HEK293 (cell line): ENCODE measurements around the gene CNEP1R1.

Source experiments
- CTCF ChIA-PET: fragments of 350-600 bp; formaldehyde crosslinking; extraction: SDS; loops from one replicate; lab custom pipeline; 2021; ENCODE audit warnings: antibody characterized with exemption; lab: Yijun Ruan, JAX
- POLR2A ChIA-PET: fragments of 300-600 bp; formaldehyde crosslinking; extraction: SDS; loops from one replicate; lab custom pipeline; 2020; ENCODE audit warnings: antibody characterized with exemption, inconsistent platforms; lab: Yijun Ruan, JAX
- H3K27ac ChIP-seq: fragments of 200-500 bp; sonication (Bioruptor generic); 2 replicates; pipeline ENCODE4 v1.5.1; 2014; ENCODE audit warnings: low read depth, low read length, control low read depth, inconsistent platforms; ENCODE audit errors: extremely low read depth
- H3K36me3 ChIP-seq, 2 experiments: fragments of 200-500 bp in 1 of 2; sonication (Bioruptor generic) in 1 of 2; 1 replicate in 1 of 2; 2 replicates in 1 of 2; pipeline ENCODE4 v1.5.1; 2014 to 2017; ENCODE audit warnings: inconsistent platforms in 2 of 2, low read length in 2 of 2; ENCODE audit not compliant: control insufficient read depth in 2 of 2, insufficient read depth in 1 of 2
- H3K4me1 ChIP-seq: fragments of 200-500 bp; sonication (Bioruptor generic); 2 replicates; pipeline ENCODE4 v1.5.1; 2014; ENCODE audit warnings: mild to moderate bottlenecking, low read length, inconsistent platforms; ENCODE audit not compliant: control insufficient read depth, insufficient read depth
- H3K4me3 ChIP-seq: 2 replicates; pipeline ENCODE4 v1.5.1; 2011; ENCODE audit warnings: low read depth, mild to moderate bottlenecking, control low read depth, low read length, moderate library complexity
- H3K9me3 ChIP-seq: fragments of 200-500 bp; sonication (Bioruptor generic); 2 replicates; pipeline ENCODE4 v1.5.1; 2014; ENCODE audit warnings: low read depth, low read length, inconsistent platforms; ENCODE audit not compliant: control insufficient read depth, insufficient read depth
- KLF8 ChIP-seq: fragments of 450-650 bp; formaldehyde crosslinking; IDR thresholded peaks from 2 replicates; pipeline ENCODE4 v1.5.1; 2016; ENCODE audit warnings: missing biosample characterization, missing genetic modification characterization
- ZBTB1 ChIP-seq: fragments of 450-650 bp; formaldehyde crosslinking; IDR thresholded peaks from 2 replicates; pipeline ENCODE4 v1.5.1; 2016; ENCODE audit warnings: missing biosample characterization, missing genetic modification characterization
- ZFP37 ChIP-seq: fragments of 450-650 bp; formaldehyde crosslinking; IDR thresholded peaks from 2 replicates; pipeline ENCODE4 v1.5.1; 2016; ENCODE audit warnings: missing biosample characterization, missing genetic modification characterization
- ZNF169 ChIP-seq: fragments of 450-650 bp; formaldehyde crosslinking; IDR thresholded peaks from 2 replicates; pipeline ENCODE4 v1.5.1; 2016; ENCODE audit warnings: missing biosample characterization, missing genetic modification characterization
- ZNF202 ChIP-seq: fragments of 450-650 bp; formaldehyde crosslinking; IDR thresholded peaks from 2 replicates; pipeline ENCODE4 v1.5.1; 2016; ENCODE audit warnings: missing biosample characterization, missing genetic modification characterization, borderline replicate concordance
- ZNF266 ChIP-seq: fragments of 450-650 bp; formaldehyde crosslinking; IDR thresholded peaks from 2 replicates; pipeline ENCODE4 v1.5.1; 2016; ENCODE audit warnings: missing biosample characterization, missing genetic modification characterization, low read depth
- ZNF274 ChIP-seq, 2 experiments: fragments of 200-500 bp in 1 of 2; fragments of 450-650 bp in 1 of 2; sonication (Bioruptor generic) in 1 of 2; formaldehyde crosslinking in 1 of 2; IDR thresholded peaks; 2 replicates each; pipeline versions ENCODE4 v1.5.1 to v1.6.1; 2014 to 2016; ENCODE audit warnings: borderline replicate concordance in 1 of 2, inconsistent platforms in 1 of 2, low read length in 1 of 2, missing biosample characterization in 1 of 2, missing genetic modification characterization in 1 of 2
- ZNF37A ChIP-seq: fragments of 450-650 bp; IDR thresholded peaks from 2 replicates; pipeline ENCODE4 v1.5.1; 2018; ENCODE audit warnings: missing biosample characterization, missing genetic modification characterization
- ZNF48 ChIP-seq: fragments of 450-650 bp; formaldehyde crosslinking; IDR thresholded peaks from 2 replicates; pipeline ENCODE4 v1.5.1; 2016; ENCODE audit warnings: missing biosample characterization, missing genetic modification characterization
- ZNF510 ChIP-seq: fragments of 450-650 bp; formaldehyde crosslinking; IDR thresholded peaks from 2 replicates; pipeline ENCODE4 v1.5.1; 2018; ENCODE audit warnings: mild to moderate bottlenecking, missing genetic modification characterization, missing biosample characterization; ENCODE audit not compliant: insufficient replicate concordance
- ZNF560 ChIP-seq: fragments of 450-650 bp; formaldehyde crosslinking; IDR thresholded peaks from 2 replicates; pipeline ENCODE4 v1.5.1; 2017; ENCODE audit warnings: missing biosample characterization, missing genetic modification characterization, borderline replicate concordance
- ZNF600 ChIP-seq: fragments of 450-650 bp; formaldehyde crosslinking; IDR thresholded peaks from 2 replicates; pipeline ENCODE4 v1.5.1; 2016; ENCODE audit warnings: missing biosample characterization, missing genetic modification characterization
- ZSCAN30 ChIP-seq: fragments of 450-650 bp; IDR thresholded peaks from 2 replicates; pipeline ENCODE4 v1.5.1; 2018; ENCODE audit warnings: missing biosample characterization, mild to moderate bottlenecking, missing genetic modification characterization, moderate library complexity
- TF ChIP-seq, protein P1 (sequence below): sonication (generic); formaldehyde crosslinking; IDR thresholded peaks from 2 replicates; pipeline ENCODE4 v1.8.1; 2022; ENCODE audit warnings: mild to moderate bottlenecking, moderate library complexity, missing genetic modification reagents
- TF ChIP-seq, protein P2 (sequence below): fragments of 450-650 bp; formaldehyde crosslinking; IDR thresholded peaks from 2 replicates; pipeline ENCODE4 v1.5.1; 2016; ENCODE audit warnings: missing biosample characterization, missing genetic modification characterization
- TF ChIP-seq, protein P3 (sequence below): fragments of 450-650 bp; formaldehyde crosslinking; IDR thresholded peaks from 2 replicates; pipeline ENCODE4 v1.5.1; 2016; ENCODE audit warnings: missing biosample characterization, missing genetic modification characterization, low read depth
- TF ChIP-seq, protein P4 (sequence below): fragments of 450-650 bp; formaldehyde crosslinking; IDR thresholded peaks from 2 replicates; pipeline ENCODE4 v1.5.1; 2016; ENCODE audit warnings: missing biosample characterization, missing genetic modification characterization

CNEP1R1 gene

DNA sequence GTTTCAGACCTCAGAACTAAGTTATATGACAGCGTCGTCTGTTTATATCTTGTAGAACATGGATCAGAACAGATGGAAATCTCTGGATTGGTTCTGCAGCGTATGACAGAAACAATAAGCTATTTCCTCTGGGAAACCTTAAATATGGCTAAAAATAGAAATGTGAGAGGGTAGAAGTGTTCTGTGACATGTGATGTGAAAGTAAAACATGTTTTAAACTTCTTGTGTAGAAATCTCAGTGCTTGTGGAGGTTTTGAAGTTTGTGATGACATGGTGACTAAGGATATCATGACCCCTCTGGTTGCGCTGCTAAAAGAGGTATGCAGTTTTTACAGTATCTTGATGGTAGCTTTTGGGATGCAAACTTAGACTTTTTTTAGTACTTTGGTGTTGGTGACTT lies 43.5 kb downstream of the CNEP1R1 start:
- POLR2A ChIA-PET, result interaction anchor here (1.1 kb wide), 1 partner anchor 134 kb away, joined by 3 read pairs; no protein-coding TSS in a partner anchor
- TF ChIP-seq, protein P1, sequence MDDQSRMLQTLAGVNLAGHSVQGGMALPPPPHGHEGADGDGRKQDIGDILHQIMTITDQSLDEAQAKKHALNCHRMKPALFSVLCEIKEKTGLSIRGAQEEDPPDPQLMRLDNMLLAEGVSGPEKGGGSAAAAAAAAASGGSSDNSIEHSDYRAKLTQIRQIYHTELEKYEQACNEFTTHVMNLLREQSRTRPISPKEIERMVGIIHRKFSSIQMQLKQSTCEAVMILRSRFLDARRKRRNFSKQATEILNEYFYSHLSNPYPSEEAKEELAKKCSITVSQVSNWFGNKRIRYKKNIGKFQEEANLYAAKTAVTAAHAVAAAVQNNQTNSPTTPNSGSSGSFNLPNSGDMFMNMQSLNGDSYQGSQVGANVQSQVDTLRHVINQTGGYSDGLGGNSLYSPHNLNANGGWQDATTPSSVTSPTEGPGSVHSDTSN (CRISPR knock-in tag), result no peak
- TF ChIP-seq ZNF37A (tag by site-specific recombination) (no peak), ZNF202 (tag by site-specific recombination) (no peak), ZNF274 (IDR thresholded peaks at IDR 0.05; ENCODE audit: low read length) (no peak), ZNF274 (tag by site-specific recombination; IDR thresholded peaks at IDR 0.05; ENCODE audit: borderline replicate concordance) (no peak), ZNF560 (tag by site-specific recombination) (no peak), ZNF510 (tag by site-specific recombination) (no peak), ZNF600 (tag by site-specific recombination) (no peak), ZNF266 (no peak), ZNF169 (tag by site-specific recombination) (no peak), ZSCAN30 (tag by site-specific recombination) (no peak), ZBTB1 (tag by site-specific recombination) (no peak)
- TF ChIP-seq, protein P2, sequence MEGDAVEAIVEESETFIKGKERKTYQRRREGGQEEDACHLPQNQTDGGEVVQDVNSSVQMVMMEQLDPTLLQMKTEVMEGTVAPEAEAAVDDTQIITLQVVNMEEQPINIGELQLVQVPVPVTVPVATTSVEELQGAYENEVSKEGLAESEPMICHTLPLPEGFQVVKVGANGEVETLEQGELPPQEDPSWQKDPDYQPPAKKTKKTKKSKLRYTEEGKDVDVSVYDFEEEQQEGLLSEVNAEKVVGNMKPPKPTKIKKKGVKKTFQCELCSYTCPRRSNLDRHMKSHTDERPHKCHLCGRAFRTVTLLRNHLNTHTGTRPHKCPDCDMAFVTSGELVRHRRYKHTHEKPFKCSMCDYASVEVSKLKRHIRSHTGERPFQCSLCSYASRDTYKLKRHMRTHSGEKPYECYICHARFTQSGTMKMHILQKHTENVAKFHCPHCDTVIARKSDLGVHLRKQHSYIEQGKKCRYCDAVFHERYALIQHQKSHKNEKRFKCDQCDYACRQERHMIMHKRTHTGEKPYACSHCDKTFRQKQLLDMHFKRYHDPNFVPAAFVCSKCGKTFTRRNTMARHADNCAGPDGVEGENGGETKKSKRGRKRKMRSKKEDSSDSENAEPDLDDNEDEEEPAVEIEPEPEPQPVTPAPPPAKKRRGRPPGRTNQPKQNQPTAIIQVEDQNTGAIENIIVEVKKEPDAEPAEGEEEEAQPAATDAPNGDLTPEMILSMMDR, result no peak
- TF ChIP-seq, protein P3, sequence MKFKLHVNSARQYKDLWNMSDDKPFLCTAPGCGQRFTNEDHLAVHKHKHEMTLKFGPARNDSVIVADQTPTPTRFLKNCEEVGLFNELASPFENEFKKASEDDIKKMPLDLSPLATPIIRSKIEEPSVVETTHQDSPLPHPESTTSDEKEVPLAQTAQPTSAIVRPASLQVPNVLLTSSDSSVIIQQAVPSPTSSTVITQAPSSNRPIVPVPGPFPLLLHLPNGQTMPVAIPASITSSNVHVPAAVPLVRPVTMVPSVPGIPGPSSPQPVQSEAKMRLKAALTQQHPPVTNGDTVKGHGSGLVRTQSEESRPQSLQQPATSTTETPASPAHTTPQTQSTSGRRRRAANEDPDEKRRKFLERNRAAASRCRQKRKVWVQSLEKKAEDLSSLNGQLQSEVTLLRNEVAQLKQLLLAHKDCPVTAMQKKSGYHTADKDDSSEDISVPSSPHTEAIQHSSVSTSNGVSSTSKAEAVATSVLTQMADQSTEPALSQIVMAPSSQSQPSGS (tag by site-specific recombination), result no peak
- Histone ChIP-seq H3K27ac (no peak overlapping the region), H3K4me3 (no peak overlapping the region), H3K4me1 (no peaks in the 10 kb centered on the region), H3K9me3 (no peaks in the 10 kb centered on the region), H3K36me3 (peaks cover 7 to 53% of the 10 kb centered on the region in 2 experiments)
- CTCF ChIA-PET, result interaction anchor here (0.6 to 5.0 kb wide), 4 partner anchors 10 to 286 kb away, joined by 4 to 70 read pairs (median 14); partner anchors contain the start of gene CNEP1R1

DNA sequence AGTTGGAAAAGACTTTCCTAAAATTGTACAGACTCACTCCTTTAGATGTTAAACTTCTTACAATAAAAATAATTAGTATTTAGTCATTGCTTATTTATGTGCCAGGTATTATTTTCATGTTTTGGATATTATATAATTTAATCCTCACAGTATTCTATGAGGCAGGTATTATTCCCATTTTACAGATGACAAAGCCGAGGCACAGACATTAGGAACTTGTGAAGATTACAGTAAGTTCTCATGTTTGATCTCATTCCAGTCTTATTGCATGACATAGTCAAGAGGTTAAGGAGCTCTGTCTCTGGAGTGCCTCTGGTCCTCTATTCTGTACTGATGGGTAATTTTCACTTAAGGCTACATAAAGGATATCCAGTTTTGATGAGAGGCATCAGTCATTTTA lies 44.0 kb downstream of the CNEP1R1 start:
- CTCF ChIA-PET, result interaction anchor here (0.6 to 5.0 kb wide), 5 partner anchors 9 to 286 kb away, joined by 3 to 70 read pairs (median 11); partner anchors contain the start of gene CNEP1R1
- Histone ChIP-seq H3K4me3 (no peak overlapping the region), H3K9me3 (no peaks in the 10 kb centered on the region)
- TF ChIP-seq ZFP37 (tag by site-specific recombination) (no peak), ZNF48 (tag by site-specific recombination) (no peak), ZNF510 (tag by site-specific recombination) (no peak), KLF8 (no peak)
- TF ChIP-seq, protein P4, sequence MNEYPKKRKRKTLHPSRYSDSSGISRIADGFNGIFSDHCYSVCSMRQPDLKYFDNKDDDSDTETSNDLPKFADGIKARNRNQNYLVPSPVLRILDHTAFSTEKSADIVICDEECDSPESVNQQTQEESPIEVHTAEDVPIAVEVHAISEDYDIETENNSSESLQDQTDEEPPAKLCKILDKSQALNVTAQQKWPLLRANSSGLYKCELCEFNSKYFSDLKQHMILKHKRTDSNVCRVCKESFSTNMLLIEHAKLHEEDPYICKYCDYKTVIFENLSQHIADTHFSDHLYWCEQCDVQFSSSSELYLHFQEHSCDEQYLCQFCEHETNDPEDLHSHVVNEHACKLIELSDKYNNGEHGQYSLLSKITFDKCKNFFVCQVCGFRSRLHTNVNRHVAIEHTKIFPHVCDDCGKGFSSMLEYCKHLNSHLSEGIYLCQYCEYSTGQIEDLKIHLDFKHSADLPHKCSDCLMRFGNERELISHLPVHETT (tag by site-specific recombination), result no peak
- TF ChIP-seq, protein P2, result no peak
- TF ChIP-seq, all 188 proteins: peak for 0
- POLR2A ChIA-PET, result no interaction called here
- H3K36me3 ChIP-seq, result peaks cover 7 to 53% of the 10 kb centered on the region in 2 experiments
- no peaks in the 10 kb centered on the region for H3K4me1 ChIP-seq
- H3K27ac ChIP-seq, result no peak overlapping the region
